Duodenal mucosa (tissue), 2 donors: ENCODE data around the gene TOMM34.

ENCODE experiments used
- H3K27ac ChIP-seq: one replicate; pipeline ENCODE4 v1.7.0; 2013; ENCODE audit warnings: low read depth, low read length
- H3K27me3 ChIP-seq, 2 donors: one replicate each; pipeline ENCODE4 v1.7.0; 2013; ENCODE audit warnings: low read length in 2 of 2, control low read depth in 1 of 2; ENCODE audit not compliant: insufficient read depth in 2 of 2, control insufficient read depth in 1 of 2
- H3K36me3 ChIP-seq, 2 donors: one replicate each; pipeline ENCODE4 v1.7.0; 2013; ENCODE audit warnings: low read length in 2 of 2, control low read depth in 1 of 2; ENCODE audit not compliant: insufficient read depth in 2 of 2, control insufficient read depth in 1 of 2
- H3K4me1 ChIP-seq, 2 donors: one replicate each; pipeline ENCODE4 v1.7.0; 2013; ENCODE audit warnings: low read length in 2 of 2, control low read depth in 1 of 2; ENCODE audit not compliant: insufficient read depth in 2 of 2, control insufficient read depth in 1 of 2
- H3K4me3 ChIP-seq, 2 donors: one replicate each; pipeline ENCODE4 v1.7.0; 2013; ENCODE audit warnings: low read length in 2 of 2, low read depth in 1 of 2
- H3K9ac ChIP-seq, 2 donors: one replicate each; pipeline ENCODE4 v1.7.0; 2013; ENCODE audit warnings: low read length in 2 of 2, low read depth in 1 of 2
- H3K9me3 ChIP-seq, 2 donors: one replicate each; pipeline ENCODE4 v1.7.0; 2013; ENCODE audit warnings: low read length in 2 of 2, control low read depth in 1 of 2; ENCODE audit not compliant: control insufficient read depth in 1 of 2

TOMM34 gene

GRCh38 chr20:44954211-44954610 lies 6.0 kb downstream of the TOMM34 start:
- Histone ChIP-seq H3K4me3 (no peak overlapping the region), H3K27me3 (no peaks in the 10 kb centered on the region), H3K36me3 (peaks cover 38 to 66% of the 10 kb centered on the region in 2 donors), H3K27ac (no peak overlapping the region), H3K9me3 (no peaks in the 10 kb centered on the region), H3K4me1 (peaks cover 3 to 11% of the 10 kb centered on the region in 2 donors), H3K9ac (no peak overlapping the region)

GRCh38 chr20:44952731-44953130 lies 7.5 kb downstream of the TOMM34 start:
- peaks cover 46 to 81% of the 10 kb centered on the region in 2 donors for H3K36me3 ChIP-seq
- H3K4me1 ChIP-seq = no peaks in the 10 kb centered on the region
- H3K4me3 ChIP-seq = no peak overlapping the region
- no peak overlapping the region for H3K9ac ChIP-seq
- H3K27me3 ChIP-seq = no peaks in the 10 kb centered on the region
- no peaks in the 10 kb centered on the region for H3K9me3 ChIP-seq
- H3K27ac ChIP-seq = no peak overlapping the region

GRCh38 chr20:44950368-44950767 lies 9.8 kb downstream of the TOMM34 start:
- no peak overlapping the region for H3K9ac ChIP-seq
- H3K27me3 ChIP-seq = no peaks in the 10 kb centered on the region
- no peak overlapping the region for H3K27ac ChIP-seq
- no peaks in the 10 kb centered on the region for H3K4me1 ChIP-seq
- H3K4me3 ChIP-seq = no peak overlapping the region
- peaks cover 57 to 90% of the 10 kb centered on the region in 2 donors for H3K36me3 ChIP-seq
- no peaks in the 10 kb centered on the region for H3K9me3 ChIP-seq

- H3K9ac ChIP-seq = no peak overlapping the region
- H3K9me3 ChIP-seq = no peaks in the 10 kb centered on the region
- no peak overlapping the region for H3K4me3 ChIP-seq
- no peak overlapping the region for H3K27ac ChIP-seq
- no peaks in the 10 kb centered on the region for H3K4me1 ChIP-seq
- H3K36me3 ChIP-seq = peaks cover 50 to 90% of the 10 kb centered on the region in 2 donors
- H3K27me3 ChIP-seq = no peaks in the 10 kb centered on the region
Measured at GRCh38 chr20:44948513-44948912, 11.7 kb downstream of the TOMM34 start.

- no peaks in the 10 kb centered on the region for H3K9me3 ChIP-seq
- no peaks in the 10 kb centered on the region for H3K27me3 ChIP-seq
- H3K4me1 ChIP-seq = no peaks in the 10 kb centered on the region
- peaks cover 53 to 90% of the 10 kb centered on the region in 2 donors for H3K36me3 ChIP-seq
- no peak overlapping the region for H3K27ac ChIP-seq
- no peak overlapping the region for H3K9ac ChIP-seq
- no peak overlapping the region for H3K4me3 ChIP-seq
Measured at GRCh38 chr20:44948107-44948506, 12.1 kb downstream of the TOMM34 start.

GRCh38 chr20:44946271-44946852 lies 13.8 kb downstream of the TOMM34 start:
- Histone ChIP-seq H3K4me3 (no peak overlapping the region), H3K36me3 (peaks cover 64 to 90% of the 10 kb centered on the region in 2 donors), H3K4me1 (no peaks in the 10 kb centered on the region), H3K9me3 (no peaks in the 10 kb centered on the region), H3K27me3 (no peaks in the 10 kb centered on the region), H3K9ac (no peak overlapping the region), H3K27ac (no peak overlapping the region)

GRCh38 chr20:44945261-44945660 lies 14.9 kb downstream of the TOMM34 start:
- Histone ChIP-seq H3K27ac (no peak overlapping the region), H3K4me1 (no peaks in the 10 kb centered on the region), H3K27me3 (no peaks in the 10 kb centered on the region), H3K9me3 (no peaks in the 10 kb centered on the region), H3K4me3 (no peak overlapping the region), H3K36me3 (peaks cover 58 to 88% of the 10 kb centered on the region in 2 donors), H3K9ac (no peak overlapping the region)

- H3K27ac ChIP-seq = no peak overlapping the region
- no peaks in the 10 kb centered on the region for H3K4me1 ChIP-seq
- no peaks in the 10 kb centered on the region for H3K27me3 ChIP-seq
- H3K4me3 ChIP-seq = no peak overlapping the region
- H3K9me3 ChIP-seq = no peaks in the 10 kb centered on the region
- peaks cover 51 to 85% of the 10 kb centered on the region in 2 donors for H3K36me3 ChIP-seq
- H3K9ac ChIP-seq = no peak overlapping the region
Measured at GRCh38 chr20:44943828-44944227, 16.4 kb downstream of the TOMM34 start.

GRCh38 chr20:44942264-44942973 lies 17.8 kb downstream of the TOMM34 start:
- no peak overlapping the region for H3K4me3 ChIP-seq
- no peaks in the 10 kb centered on the region for H3K27me3 ChIP-seq
- H3K27ac ChIP-seq = no peak overlapping the region

GRCh38 chr20:44941120-44941691 lies 19.0 kb downstream of the TOMM34 start:
- Histone ChIP-seq H3K36me3 (peaks cover 38 to 78% of the 10 kb centered on the region in 2 donors), H3K27me3 (no peaks in the 10 kb centered on the region), H3K4me3 (no peak overlapping the region), H3K27ac (no peak overlapping the region), H3K9ac (no peak overlapping the region), H3K4me1 (no peaks in the 10 kb centered on the region), H3K9me3 (no peaks in the 10 kb centered on the region)

More at GRCh38 chr20:44942264-44942973, 17.8 kb downstream of the TOMM34 start:
- Histone ChIP-seq H3K9ac (no peak overlapping the region), H3K4me1 (no peaks in the 10 kb centered on the region), H3K9me3 (no peaks in the 10 kb centered on the region), H3K36me3 (peaks cover 49 to 80% of the 10 kb centered on the region in 2 donors)
